ENCODE results near the gene NSRP1.
"Not testable (repeated sequence)": the region's sequence is repeated elsewhere in the genome, so short reads cannot be mapped to it uniquely, and the experiment has no call there.

The NSRP1 gene

GRCh38 chr17:30116661-30117551 is at the start of gene NSRP1:
Gene NSRP1 (plus strand): TSS chr17:30116816. CDS start chr17:30116844, 28 bp downstream.
- peak; percentile 97 for DNase-seq (ENCODE audit: low spot score)

- DNase-seq (ENCODE audit: low spot score), result no peak
Observed at GRCh38 chr17:30068465-30068864, 48.2 kb upstream of the NSRP1 start.

GRCh38 chr17:30074254-30074653 is 42.4 kb upstream of the NSRP1 start:
- DNase-seq (ENCODE audit: low spot score), result no peak

GRCh38 chr17:30074730-30075129 is 41.9 kb upstream of the NSRP1 start:
- DNase-seq (ENCODE audit: low spot score), result no peak

GRCh38 chr17:30082773-30083172 is 33.8 kb upstream of the NSRP1 start:
- no peak for DNase-seq (ENCODE audit: low spot score)

GRCh38 chr17:30084788-30085187 is 31.8 kb upstream of the NSRP1 start:
- no peak for DNase-seq (ENCODE audit: low spot score)

- no peak for DNase-seq (ENCODE audit: low spot score)
Observed at GRCh38 chr17:30086896-30087295, 29.7 kb upstream of the NSRP1 start.

- DNase-seq (ENCODE audit: low spot score), result not testable (repeated sequence)
Observed at GRCh38 chr17:30087431-30087830, 29.2 kb upstream of the NSRP1 start.

GRCh38 chr17:30091121-30091670 is 25.4 kb upstream of the NSRP1 start:
- no peak for DNase-seq (ENCODE audit: low spot score)

GRCh38 chr17:30091771-30092170 is 24.8 kb upstream of the NSRP1 start:
- no peak for DNase-seq (ENCODE audit: low spot score)

- DNase-seq (ENCODE audit: low spot score), result no peak
Observed at GRCh38 chr17:30092886-30093285, 23.7 kb upstream of the NSRP1 start.

- DNase-seq (ENCODE audit: low spot score), result peak; percentile 85
Observed at GRCh38 chr17:30093463-30094147, 23.0 kb upstream of the NSRP1 start.

- peak; percentile 79 for DNase-seq (ENCODE audit: low spot score)
Observed at GRCh38 chr17:30095507-30096244, 20.9 kb upstream of the NSRP1 start.

- DNase-seq (ENCODE audit: low spot score), result no peak
Observed at GRCh38 chr17:30101686-30102390, 14.8 kb upstream of the NSRP1 start.

GRCh38 chr17:30103921-30104320 is 12.7 kb upstream of the NSRP1 start:
- DNase-seq (ENCODE audit: low spot score), result no peak

GRCh38 chr17:30104575-30105339 is 11.9 kb upstream of the NSRP1 start:
- peak; percentile 92 for DNase-seq (ENCODE audit: low spot score)

- DNase-seq (ENCODE audit: low spot score), result no peak
Observed at GRCh38 chr17:30112794-30113193, 3.8 kb upstream of the NSRP1 start.

- DNase-seq (ENCODE audit: low spot score), result no peak
Observed at GRCh38 chr17:30113213-30113612, 3.4 kb upstream of the NSRP1 start.

- no peak for DNase-seq (ENCODE audit: low spot score)
Observed at GRCh38 chr17:30116345-30116660, 313 bp upstream of the NSRP1 start.

- peak; percentile 42 for DNase-seq (ENCODE audit: low spot score)
Observed at GRCh38 chr17:30117675-30118081, 1.1 kb downstream of the NSRP1 start.

GRCh38 chr17:30118635-30119034 is 2.0 kb downstream of the NSRP1 start:
- DNase-seq (ENCODE audit: low spot score), result not testable (repeated sequence)
